Stimulated activated CD8-positive, alpha-beta memory T cell treated with anti-CD3 and anti-CD28 coated beads, Interleukin-12 subunit alpha, Interleukin-12 subunit beta, amount 100 ng/mL, for 4 hours (primary cell): ENCODE measurements around the gene CIAO2A.
A peak's percentile ranks its signal among the peaks of the same experiment; 100 is the strongest.
"Not testable (repeated sequence)": the region's sequence is repeated elsewhere in the genome, so short reads cannot be mapped to it uniquely, and the experiment has no call there.

Source experiments
- DNase-seq: peaks from one replicate; pipeline ENCODE4 v3.0.0-alpha.2; 2020; ENCODE audit warnings: low read depth

Gene CIAO2A, protein sequence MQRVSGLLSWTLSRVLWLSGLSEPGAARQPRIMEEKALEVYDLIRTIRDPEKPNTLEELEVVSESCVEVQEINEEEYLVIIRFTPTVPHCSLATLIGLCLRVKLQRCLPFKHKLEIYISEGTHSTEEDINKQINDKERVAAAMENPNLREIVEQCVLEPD

GRCh38 chr15:64093627-64094417 is at the start of gene CIAO2A:
Gene CIAO2A (minus strand): TSS chr15:64093838. CDS start chr15:64093768, 70 bp downstream.
- DNase-seq, result peak; percentile 77

DNA sequence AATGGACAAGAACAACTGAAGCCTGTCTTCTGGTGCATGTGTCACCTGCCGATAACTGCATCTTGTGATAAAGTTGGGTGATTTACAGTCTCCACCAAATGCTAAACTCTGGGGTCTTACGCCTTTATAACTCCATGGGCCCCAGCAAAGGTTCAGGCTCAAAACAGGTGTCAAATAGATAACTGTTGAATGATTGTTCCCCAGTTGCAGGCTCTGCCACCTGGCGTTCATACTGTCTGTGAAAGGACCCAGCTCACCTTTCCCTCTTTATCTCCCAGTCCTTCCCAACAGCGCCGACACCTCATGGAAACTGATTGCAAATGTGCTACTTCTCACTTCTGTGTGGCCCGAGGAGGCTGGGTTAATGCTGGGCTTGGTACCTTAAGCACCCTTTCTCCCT is 49.6 kb upstream of the CIAO2A start:
- DNase-seq, result no peak

- DNase-seq, result no peak
These were observed 48.3 kb upstream of the CIAO2A start for GRCh38 chr15:64141798-64142512.

- no peak for DNase-seq
These were observed 44.8 kb upstream of the CIAO2A start for GRCh38 chr15:64138331-64138941.

- DNase-seq, result no peak
These were observed 43.7 kb upstream of the CIAO2A start for GRCh38 chr15:64137226-64137833.

GRCh38 chr15:64136347-64136746 is 42.7 kb upstream of the CIAO2A start:
- no peak for DNase-seq

DNA sequence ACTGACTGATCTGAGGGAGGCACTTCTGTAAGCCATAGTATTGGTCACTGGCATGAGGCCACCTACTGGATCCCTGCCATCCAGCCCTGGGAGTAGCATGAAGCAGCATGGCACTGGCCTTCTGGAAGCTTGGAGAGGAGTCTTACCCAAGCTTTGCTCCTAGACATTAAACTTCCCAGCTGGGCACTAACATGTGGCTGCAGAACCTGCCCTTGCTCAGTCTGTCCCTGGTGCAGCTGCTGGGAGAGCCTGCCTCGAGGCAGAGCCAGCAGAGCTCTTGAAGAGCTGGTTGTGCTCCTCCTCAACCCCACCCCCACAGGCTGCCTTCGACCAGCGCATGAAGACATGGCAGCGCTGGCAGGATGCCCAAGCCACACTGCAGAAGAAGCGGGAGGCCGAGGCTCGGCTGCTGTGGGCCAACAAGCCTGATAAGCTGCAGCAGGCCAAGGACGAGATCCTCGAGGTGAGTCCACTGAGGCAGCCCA is 40.7 kb upstream of the CIAO2A start:
- DNase-seq, result no peak

DNA sequence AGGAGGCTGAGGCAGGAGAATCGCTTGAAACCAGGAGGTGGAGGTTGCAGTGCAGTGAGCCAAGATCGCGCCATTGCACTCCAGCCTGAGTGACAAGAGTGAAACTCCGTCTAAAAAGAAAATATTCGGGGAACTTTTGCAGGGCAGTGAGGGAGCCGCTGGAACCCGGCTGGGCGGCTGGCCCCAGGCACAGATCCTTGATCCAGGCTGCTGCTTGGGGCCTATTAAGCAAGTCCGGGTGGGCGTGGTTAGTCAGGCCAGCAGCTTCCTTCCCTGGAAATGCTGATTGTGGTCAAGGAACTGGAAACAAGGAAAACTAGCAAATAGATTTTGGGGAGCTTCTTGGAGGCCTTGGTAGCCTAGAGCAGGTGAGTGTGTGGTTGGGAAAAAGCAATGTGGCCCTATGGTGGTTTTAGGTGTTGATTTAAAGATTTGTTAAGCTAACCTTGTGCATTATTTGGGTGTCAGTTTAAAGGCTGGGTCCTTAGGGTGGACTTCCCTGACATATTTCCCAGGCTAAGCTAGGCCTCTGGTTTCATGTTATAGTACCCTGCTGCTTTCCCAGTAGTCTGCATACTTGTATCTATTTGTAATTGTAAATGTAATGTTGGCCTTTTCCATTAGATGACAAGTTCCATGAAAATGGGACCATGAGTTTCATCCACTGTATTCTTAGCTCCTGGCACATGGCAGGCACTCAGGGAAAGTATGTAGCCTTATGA is 40.1 kb upstream of the CIAO2A start:
- no peak for DNase-seq

DNA sequence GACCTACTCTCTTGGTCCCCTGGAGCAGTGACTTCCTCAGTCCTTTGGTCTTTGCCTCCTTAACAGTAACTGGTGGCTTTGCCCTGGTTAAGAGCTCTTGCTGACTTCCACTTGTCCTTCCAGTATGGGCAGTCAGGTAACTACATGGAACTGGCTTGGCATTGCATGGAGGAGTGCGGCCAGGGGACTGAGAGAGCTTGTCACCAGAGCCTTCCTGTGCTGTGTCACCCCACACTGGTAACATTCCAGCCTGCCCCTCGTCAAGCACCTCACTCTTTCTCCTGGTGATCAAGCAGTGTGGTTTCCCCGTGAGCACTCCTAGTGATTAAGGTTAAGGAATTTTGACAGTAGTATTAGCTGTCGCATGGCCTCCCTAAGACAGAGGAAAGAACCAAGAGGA is 38.6 kb upstream of the CIAO2A start:
- no peak for DNase-seq

- DNase-seq, result no peak
These were observed 37.9 kb upstream of the CIAO2A start for GRCh38 chr15:64131547-64131946.

DNA sequence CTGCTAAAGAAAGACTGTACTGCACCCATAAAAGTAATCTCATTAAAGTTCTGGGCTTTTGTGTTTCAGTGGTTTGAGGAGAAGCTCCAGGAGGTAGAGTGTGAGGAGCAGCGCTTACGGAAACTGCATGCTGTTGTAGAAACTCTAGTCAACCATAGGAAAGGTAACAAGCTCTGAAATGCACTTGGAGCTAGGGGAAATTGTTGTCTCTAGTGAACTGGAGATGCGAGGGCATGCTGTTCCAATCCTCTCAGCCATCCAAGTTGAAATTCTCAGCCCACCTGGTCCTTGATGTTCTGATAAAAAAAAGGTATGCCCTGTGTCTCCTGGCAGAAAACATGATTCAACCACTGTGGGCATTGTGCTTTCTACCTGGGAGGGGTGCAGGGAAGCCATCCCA is 36.5 kb upstream of the CIAO2A start:
- no peak for DNase-seq

DNA sequence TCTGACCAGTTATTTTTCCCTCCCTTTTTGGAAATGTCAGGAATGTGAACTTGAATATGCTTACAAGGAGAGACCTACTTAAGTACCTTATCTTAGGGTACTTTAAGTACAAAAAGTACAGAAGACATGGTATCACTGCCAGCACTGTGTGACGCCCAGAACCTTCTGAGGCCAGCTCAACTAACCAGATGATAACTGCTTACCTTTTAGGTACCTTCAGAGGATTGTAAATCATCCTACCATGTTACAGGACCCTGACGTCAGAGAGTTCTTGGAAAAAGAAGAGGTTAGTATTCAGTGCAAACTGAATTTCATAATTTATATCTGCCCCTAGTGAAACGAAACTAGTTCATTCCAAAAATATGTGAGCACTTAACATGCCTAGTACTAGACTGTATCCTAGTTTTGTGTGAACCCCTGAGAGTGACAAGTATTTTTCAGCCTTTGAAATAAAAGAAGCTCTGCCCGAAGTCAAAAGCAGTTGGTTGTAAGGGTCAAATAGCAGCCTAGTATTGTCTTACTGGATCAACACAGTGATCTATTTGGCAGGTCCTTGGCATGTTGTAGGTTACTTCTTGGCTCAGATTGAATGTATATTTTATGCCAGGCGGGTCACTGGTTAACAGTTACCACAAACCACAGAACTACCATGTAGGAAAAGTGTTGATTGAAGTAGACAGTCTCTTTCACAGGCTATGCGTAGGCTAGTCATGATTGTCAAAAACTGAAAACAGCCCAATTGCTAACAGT is 34.1 kb upstream of the CIAO2A start:
- DNase-seq, result no peak

DNA sequence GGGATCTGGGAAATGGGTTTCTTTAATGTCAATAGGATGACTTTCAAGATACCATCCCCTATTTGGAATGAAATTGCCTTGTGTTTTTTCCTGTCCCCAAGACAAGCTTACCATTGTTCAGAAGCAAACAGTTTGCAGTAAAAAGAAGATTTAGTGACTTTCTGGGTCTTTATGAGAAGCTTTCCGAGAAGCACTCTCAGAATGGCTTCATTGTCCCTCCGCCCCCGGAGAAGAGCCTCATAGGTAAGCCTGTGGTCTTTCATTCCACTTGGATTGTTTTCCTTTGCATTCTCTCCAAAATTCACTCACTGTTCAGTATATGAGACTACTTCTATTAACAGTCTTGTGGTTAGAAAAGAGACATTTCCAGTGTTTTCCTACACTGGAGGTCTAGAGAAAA is 32.3 kb upstream of the CIAO2A start:
- no peak for DNase-seq

- DNase-seq, result no peak
These were observed 29.3 kb upstream of the CIAO2A start for GRCh38 chr15:64122936-64123351.

- DNase-seq, result no peak
These were observed 28.8 kb upstream of the CIAO2A start for GRCh38 chr15:64122444-64122843.

DNA sequence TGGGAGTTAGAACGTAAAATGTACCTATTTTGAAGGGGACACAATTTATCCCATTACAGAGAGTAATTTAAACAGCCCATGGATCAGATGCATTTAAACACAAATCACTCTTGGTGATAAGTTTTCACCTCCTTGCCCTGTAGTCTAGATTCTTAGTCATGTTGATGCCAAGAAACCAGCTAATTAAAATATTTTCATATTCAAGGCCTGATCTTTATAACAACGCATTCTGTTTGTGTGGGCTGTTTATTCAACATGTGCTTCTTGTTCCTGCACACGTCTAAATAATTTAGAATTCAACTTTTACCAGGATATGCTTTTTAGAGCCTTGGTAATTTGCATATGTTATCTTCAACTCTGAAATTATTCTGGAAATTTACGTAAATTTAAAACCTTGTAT is 28.0 kb upstream of the CIAO2A start:
- no peak for DNase-seq

- DNase-seq, result not testable (repeated sequence)
These were observed 26.7 kb upstream of the CIAO2A start for GRCh38 chr15:64120322-64120721.

DNA sequence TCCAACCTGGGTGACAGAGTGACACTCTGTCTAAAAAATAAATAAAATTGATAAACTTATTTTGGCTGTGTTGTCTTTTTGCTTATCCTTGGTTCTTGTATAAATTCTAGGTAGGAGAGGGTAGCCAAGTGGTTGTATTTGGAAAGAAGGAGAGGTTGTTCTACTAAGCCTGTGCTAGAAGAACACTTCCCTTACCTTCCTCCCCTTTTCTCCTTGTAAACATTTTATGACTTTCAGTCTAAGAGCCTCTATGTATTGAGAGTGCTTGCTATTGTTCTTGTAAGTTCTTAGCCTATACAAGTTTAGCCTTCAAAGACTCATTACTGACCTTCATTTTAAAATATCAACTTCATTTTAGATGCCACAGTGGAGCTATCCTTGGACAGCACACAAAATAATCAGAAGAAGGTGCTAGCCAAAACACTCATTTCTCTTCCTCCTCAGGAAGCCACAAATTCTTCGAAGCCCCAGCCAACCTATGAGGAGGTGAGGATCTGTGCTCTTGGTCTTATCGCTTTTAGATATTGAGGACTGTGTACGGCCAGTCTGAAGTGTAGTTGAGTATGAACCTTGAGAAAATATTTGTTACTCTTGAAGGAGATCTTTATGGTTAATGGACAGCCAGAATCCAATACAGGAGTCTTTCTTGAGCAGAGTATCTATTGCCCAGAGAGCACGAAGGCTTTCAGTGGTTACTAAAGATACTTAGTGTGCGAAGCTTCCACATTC is 24.3 kb upstream of the CIAO2A start:
- DNase-seq, result no peak

- DNase-seq, result no peak
These were observed 19.3 kb upstream of the CIAO2A start for GRCh38 chr15:64112904-64113303.
